ENCODE results near the gene RASAL2. TPM values are rescaled to one million over a fixed set of nuclear protein-coding genes. Genes with fewer than 3 reads are reported as not detected.

The RASAL2 gene
- polyA plus RNA-seq, 1 experiment, result 21.4 TPM

- DNase-seq (ENCODE audit: low read depth, low spot score), result no peak
- H3K27me3 ChIP-seq (ENCODE audit: control insufficient read depth, insufficient read depth, low read length), result no peaks in the 10 kb centered on the region
- no peak overlapping the region for H3K27ac ChIP-seq (ENCODE audit: low read depth, low read length)
- ChIA-PET CTCF (interaction anchor here (3.9 to 7.9 kb wide), 4 partner anchors 28 to 473 kb away, joined by 16 to 101 read pairs (median 60); no protein-coding TSS in a partner anchor), POLR2A (interaction anchor here (1.3 kb wide), 1 partner anchor 10 kb away, joined by 5 read pairs; no protein-coding TSS in a partner anchor)
- H3K9me3 ChIP-seq (ENCODE audit: control insufficient read depth, insufficient read depth, low read length), result no peaks in the 10 kb centered on the region
- no peak overlapping the region for H3K4me3 ChIP-seq (ENCODE audit: low read depth, low read length)
- TF ChIP-seq CTCF (IDR thresholded peaks at IDR 0.05; ENCODE audit: low read depth, low read length), result no peak
Observed at GRCh38 chr1:178529364-178530036, 435.6 kb downstream of the RASAL2 start.

GRCh38 chr1:178530037-178530402, 436.1 kb downstream of the RASAL2 start:
- no peak overlapping the region for H3K4me3 ChIP-seq (ENCODE audit: low read depth, low read length)
- POLR2A ChIA-PET, result interaction anchor here (0.7 to 1.3 kb wide), 2 partner anchors 9 to 11 kb away, joined by 3 to 5 read pairs; no protein-coding TSS in a partner anchor
- CTCF ChIA-PET, result interaction anchor here (3.9 to 7.9 kb wide), 4 partner anchors 29 to 472 kb away, joined by 16 to 101 read pairs (median 60); no protein-coding TSS in a partner anchor
- H3K27me3 ChIP-seq (ENCODE audit: control insufficient read depth, insufficient read depth, low read length), result no peaks in the 10 kb centered on the region
- H3K27ac ChIP-seq (ENCODE audit: low read depth, low read length), result peak overlapping the region; percentile 0
- no peak for TF ChIP-seq CTCF (IDR thresholded peaks at IDR 0.05; ENCODE audit: low read depth, low read length)
- H3K9me3 ChIP-seq (ENCODE audit: control insufficient read depth, insufficient read depth, low read length), result no peaks in the 10 kb centered on the region
- no peak for DNase-seq (ENCODE audit: low read depth, low spot score)

GRCh38 chr1:178530502-178530901, 436.6 kb downstream of the RASAL2 start:
- no peak for TF ChIP-seq CTCF (IDR thresholded peaks at IDR 0.05; ENCODE audit: low read depth, low read length)
- CTCF ChIA-PET, result interaction anchor here (1.2 to 7.9 kb wide), 7 partner anchors 11 to 472 kb away, joined by 3 to 101 read pairs (median 16); no protein-coding TSS in a partner anchor
- Histone ChIP-seq H3K4me3 (ENCODE audit: low read depth, low read length) (no peak overlapping the region), H3K27me3 (ENCODE audit: control insufficient read depth, insufficient read depth, low read length) (no peaks in the 10 kb centered on the region), H3K27ac (ENCODE audit: low read depth, low read length) (peak overlapping the region; percentile 0), H3K9me3 (ENCODE audit: control insufficient read depth, insufficient read depth, low read length) (no peaks in the 10 kb centered on the region)
- POLR2A ChIA-PET, result interaction anchor here (0.7 to 1.3 kb wide), 2 partner anchors 9 to 12 kb away, joined by 3 to 5 read pairs; no protein-coding TSS in a partner anchor
- DNase-seq (ENCODE audit: low read depth, low spot score), result no peak

- H3K9me3 ChIP-seq (ENCODE audit: control insufficient read depth, insufficient read depth, low read length), result no peaks in the 10 kb centered on the region
- no peak for TF ChIP-seq CTCF (IDR thresholded peaks at IDR 0.05; ENCODE audit: low read depth, low read length)
- DNase-seq (ENCODE audit: low read depth, low spot score), result no peak
- no peaks in the 10 kb centered on the region for H3K27me3 ChIP-seq (ENCODE audit: control insufficient read depth, insufficient read depth, low read length)
- no peak overlapping the region for H3K4me3 ChIP-seq (ENCODE audit: low read depth, low read length)
- H3K27ac ChIP-seq (ENCODE audit: low read depth, low read length), result no peak overlapping the region
- ChIA-PET POLR2A (no interaction called here), CTCF (interaction anchor here (0.6 to 7.9 kb wide), 15 partner anchors 10 to 546 kb away, joined by 3 to 101 read pairs (median 5); no protein-coding TSS in a partner anchor)
Observed at GRCh38 chr1:178531887-178532286, 438.0 kb downstream of the RASAL2 start.

GRCh38 chr1:178532392-178532791, 438.5 kb downstream of the RASAL2 start:
- POLR2A ChIA-PET, result no interaction called here
- peak; percentile 90 for TF ChIP-seq CTCF (IDR thresholded peaks at IDR 0.05; ENCODE audit: low read depth, low read length)
- H3K4me3 ChIP-seq (ENCODE audit: low read depth, low read length), result no peak overlapping the region
- DNase-seq (ENCODE audit: low read depth, low spot score), result peak; percentile 63
- H3K9me3 ChIP-seq (ENCODE audit: control insufficient read depth, insufficient read depth, low read length), result no peaks in the 10 kb centered on the region
- no peak overlapping the region for H3K27ac ChIP-seq (ENCODE audit: low read depth, low read length)
- CTCF ChIA-PET, result interaction anchor here (0.6 to 7.9 kb wide), 20 partner anchors 9 to 543 kb away, joined by 3 to 101 read pairs (median 5); no protein-coding TSS in a partner anchor
- no peaks in the 10 kb centered on the region for H3K27me3 ChIP-seq (ENCODE audit: control insufficient read depth, insufficient read depth, low read length)

Data from AG04450 (cell line).